HepG2 (cell line): ENCODE results near the gene HDGF. TPM values are rescaled to one million over a fixed set of nuclear protein-coding genes. Genes with fewer than 3 reads are reported as not detected.
A peak's percentile ranks its signal among the peaks of the same experiment; 100 is the strongest.

Experiments
- ARNTL ChIP-seq: sonication (generic); formaldehyde crosslinking; IDR thresholded peaks from 2 replicates; pipeline ENCODE4 v1.4.0; 2020; ENCODE audit warnings: mild to moderate bottlenecking, missing genetic modification reagents
- CREM ChIP-seq, 2 experiments: sonication (generic) in 1 of 2; formaldehyde crosslinking in 1 of 2; IDR thresholded peaks; 2 replicates each; pipeline versions ENCODE4 v1.4.0 to v1.6.1; 2016 to 2020; ENCODE audit warnings: antibody characterized with exemption in 1 of 2, mild to moderate bottlenecking in 1 of 2, missing genetic modification reagents in 1 of 2
- FOXA3 ChIP-seq: IDR thresholded peaks from 2 replicates; pipeline ENCODE4 v1.6.1; 2016; ENCODE audit warnings: missing genetic modification reagents, missing compliant biosample characterization
- GFI1 ChIP-seq: sonication (generic); formaldehyde crosslinking; IDR thresholded peaks from 2 replicates; pipeline ENCODE4 v1.5.0; 2020; ENCODE audit warnings: missing genetic modification reagents, mild to moderate bottlenecking, borderline replicate concordance
- IRF2 ChIP-seq: IDR thresholded peaks from 2 replicates; pipeline ENCODE4 v1.6.1; 2018; ENCODE audit warnings: missing genetic modification reagents, missing compliant biosample characterization
- KLF11 ChIP-seq: IDR thresholded peaks from 2 replicates; pipeline ENCODE4 v1.6.1; 2016; ENCODE audit warnings: missing compliant biosample characterization
- KLF6 ChIP-seq: IDR thresholded peaks from 2 replicates; pipeline ENCODE4 v1.8.0; 2016; ENCODE audit warnings: missing biosample characterization, missing genetic modification reagents
- NCOR1 ChIP-seq: fragments of 200-600 bp; sonication (generic); IDR thresholded peaks from 2 replicates; pipeline ENCODE4 v1.7.0; 2017; ENCODE audit warnings: antibody characterized with exemption, low read length, borderline replicate concordance
- REL ChIP-seq: sonication (generic); formaldehyde crosslinking; conservative IDR thresholded peaks from 2 replicates; pipeline ENCODE4 v1.8.0; 2022; ENCODE audit warnings: mild to moderate bottlenecking, missing genetic modification reagents, moderate library complexity
- SMAD9 ChIP-seq: sonication (generic); formaldehyde crosslinking; IDR thresholded peaks from 2 replicates; pipeline ENCODE4 v1.5.1; 2020; ENCODE audit warnings: mild to moderate bottlenecking, missing genetic modification reagents
- TBP ChIP-seq: sonication (generic); formaldehyde crosslinking; IDR thresholded peaks from 2 replicates; pipeline ENCODE4 v1.5.0; 2020; ENCODE audit warnings: missing genetic modification reagents
- TGIF2 ChIP-seq: IDR thresholded peaks from 2 replicates; pipeline ENCODE4 v1.6.1; 2016; ENCODE audit warnings: control low read depth, missing compliant biosample characterization
- YEATS2 ChIP-seq: sonication (generic); formaldehyde crosslinking; IDR thresholded peaks from 2 replicates; pipeline ENCODE4 v1.4.0; 2020; ENCODE audit warnings: missing genetic modification reagents, borderline replicate concordance
- ZEB1 ChIP-seq: IDR thresholded peaks from 2 replicates; pipeline ENCODE4 v1.6.1; 2012; ENCODE audit warnings: mild to moderate bottlenecking, low read depth, inconsistent platforms; ENCODE audit not compliant: insufficient replicate concordance
- ZNF138 ChIP-seq: sonication (generic); formaldehyde crosslinking; IDR thresholded peaks from 2 replicates; pipeline ENCODE4 v1.5.0; 2020; ENCODE audit warnings: mild to moderate bottlenecking, low read depth, missing genetic modification reagents
- ZNF331 ChIP-seq: sonication (generic); formaldehyde crosslinking; IDR thresholded peaks from 2 replicates; pipeline ENCODE4 v1.4.0; 2020; ENCODE audit warnings: missing genetic modification reagents
- ZNF790 ChIP-seq: sonication (generic); formaldehyde crosslinking; IDR thresholded peaks from 2 replicates; pipeline ENCODE4 v1.8.0; 2022; ENCODE audit warnings: missing genetic modification reagents, mild to moderate bottlenecking, borderline replicate concordance
- polyA plus RNA-seq, 8 experiments: library from polyadenylated mRNA; depleted of rRNA in 3 of 8; stranded (reverse) in 7 of 8; unstranded in 1 of 8; fragments of >200 nt; fragmentation: Illumina TruSeq in 4 of 8; extraction: Trizol in 4 of 8; gene quantifications; 2 replicates each; pipeline versions ENCODE4 v1.2.1 to v1.2.3, GENCODE V29; 2011 to 2016; ENCODE audit warnings: low read depth in 4 of 8, missing spikeins in 1 of 8, mixed read lengths in 1 of 8; ENCODE audit not compliant: insufficient read depth in 1 of 8
- total RNA-seq, 5 experiments: library from RNA; depleted of rRNA; stranded (reverse); fragments of >200 nt; fragmentation: Illumina TruSeq; extraction: Trizol; gene quantifications; 2 replicates each; pipeline ENCODE4 v1.2.3, GENCODE V29; 2016; ENCODE audit warnings: low read depth in 1 of 5
- TF ChIP-seq, protein P1 (sequence below): sonication (generic); formaldehyde crosslinking; IDR thresholded peaks from 2 replicates; pipeline ENCODE4 v1.5.0; 2020; ENCODE audit warnings: mild to moderate bottlenecking, missing genetic modification reagents, borderline replicate concordance
- TF ChIP-seq, protein P2 (sequence below): sonication (generic); formaldehyde crosslinking; IDR thresholded peaks from 2 replicates; pipeline ENCODE4 v1.5.0; 2020; ENCODE audit warnings: mild to moderate bottlenecking, missing genetic modification reagents

Gene HDGF
- total and polyA plus RNA-seq, 2 of the 13 experiments (the other 11 are each of a cell fraction or from before 2014, with no cell fraction given), result 156 to 196 TPM

DNA sequence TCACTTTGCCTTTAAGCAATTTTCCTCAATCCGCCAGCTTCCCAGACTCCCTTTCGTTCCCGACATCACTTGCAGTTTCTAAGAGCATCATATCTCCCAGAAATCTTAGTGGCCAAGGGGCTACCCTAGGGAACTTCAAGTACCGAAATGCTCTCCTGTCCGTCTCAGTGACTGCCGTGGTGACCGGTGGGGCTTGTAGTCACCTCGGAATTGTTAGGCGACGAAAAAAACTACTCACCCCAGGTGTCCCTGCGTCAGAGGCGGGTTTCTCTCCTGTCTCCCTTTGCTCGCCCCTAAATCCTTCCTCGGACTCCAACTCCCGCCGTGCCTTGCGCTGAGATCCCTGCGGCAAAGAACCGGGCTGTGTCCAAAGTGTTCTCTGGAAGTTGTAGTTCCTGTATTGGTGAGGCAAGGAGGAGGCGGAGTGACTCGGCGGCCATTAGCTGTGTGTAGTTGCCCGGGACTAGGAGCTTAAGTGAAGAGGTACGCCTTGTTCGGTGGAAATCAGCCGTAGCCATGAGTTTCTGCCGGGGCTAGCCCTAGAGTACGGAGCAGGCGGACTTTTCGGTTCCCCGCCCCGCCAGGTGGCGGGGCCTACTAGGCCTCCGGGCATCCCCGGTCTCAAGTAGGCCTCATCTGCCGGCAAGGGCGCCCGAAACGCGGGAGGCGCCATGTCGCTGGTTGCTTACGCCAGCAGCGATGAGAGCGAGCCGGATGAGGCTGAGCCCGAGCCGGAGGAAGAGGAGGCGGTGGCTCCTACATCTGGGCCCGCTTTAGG lies 15.8 kb upstream of the HDGF start, which contains the start of gene PRCC (continued):
- TF ChIP-seq, protein P1, sequence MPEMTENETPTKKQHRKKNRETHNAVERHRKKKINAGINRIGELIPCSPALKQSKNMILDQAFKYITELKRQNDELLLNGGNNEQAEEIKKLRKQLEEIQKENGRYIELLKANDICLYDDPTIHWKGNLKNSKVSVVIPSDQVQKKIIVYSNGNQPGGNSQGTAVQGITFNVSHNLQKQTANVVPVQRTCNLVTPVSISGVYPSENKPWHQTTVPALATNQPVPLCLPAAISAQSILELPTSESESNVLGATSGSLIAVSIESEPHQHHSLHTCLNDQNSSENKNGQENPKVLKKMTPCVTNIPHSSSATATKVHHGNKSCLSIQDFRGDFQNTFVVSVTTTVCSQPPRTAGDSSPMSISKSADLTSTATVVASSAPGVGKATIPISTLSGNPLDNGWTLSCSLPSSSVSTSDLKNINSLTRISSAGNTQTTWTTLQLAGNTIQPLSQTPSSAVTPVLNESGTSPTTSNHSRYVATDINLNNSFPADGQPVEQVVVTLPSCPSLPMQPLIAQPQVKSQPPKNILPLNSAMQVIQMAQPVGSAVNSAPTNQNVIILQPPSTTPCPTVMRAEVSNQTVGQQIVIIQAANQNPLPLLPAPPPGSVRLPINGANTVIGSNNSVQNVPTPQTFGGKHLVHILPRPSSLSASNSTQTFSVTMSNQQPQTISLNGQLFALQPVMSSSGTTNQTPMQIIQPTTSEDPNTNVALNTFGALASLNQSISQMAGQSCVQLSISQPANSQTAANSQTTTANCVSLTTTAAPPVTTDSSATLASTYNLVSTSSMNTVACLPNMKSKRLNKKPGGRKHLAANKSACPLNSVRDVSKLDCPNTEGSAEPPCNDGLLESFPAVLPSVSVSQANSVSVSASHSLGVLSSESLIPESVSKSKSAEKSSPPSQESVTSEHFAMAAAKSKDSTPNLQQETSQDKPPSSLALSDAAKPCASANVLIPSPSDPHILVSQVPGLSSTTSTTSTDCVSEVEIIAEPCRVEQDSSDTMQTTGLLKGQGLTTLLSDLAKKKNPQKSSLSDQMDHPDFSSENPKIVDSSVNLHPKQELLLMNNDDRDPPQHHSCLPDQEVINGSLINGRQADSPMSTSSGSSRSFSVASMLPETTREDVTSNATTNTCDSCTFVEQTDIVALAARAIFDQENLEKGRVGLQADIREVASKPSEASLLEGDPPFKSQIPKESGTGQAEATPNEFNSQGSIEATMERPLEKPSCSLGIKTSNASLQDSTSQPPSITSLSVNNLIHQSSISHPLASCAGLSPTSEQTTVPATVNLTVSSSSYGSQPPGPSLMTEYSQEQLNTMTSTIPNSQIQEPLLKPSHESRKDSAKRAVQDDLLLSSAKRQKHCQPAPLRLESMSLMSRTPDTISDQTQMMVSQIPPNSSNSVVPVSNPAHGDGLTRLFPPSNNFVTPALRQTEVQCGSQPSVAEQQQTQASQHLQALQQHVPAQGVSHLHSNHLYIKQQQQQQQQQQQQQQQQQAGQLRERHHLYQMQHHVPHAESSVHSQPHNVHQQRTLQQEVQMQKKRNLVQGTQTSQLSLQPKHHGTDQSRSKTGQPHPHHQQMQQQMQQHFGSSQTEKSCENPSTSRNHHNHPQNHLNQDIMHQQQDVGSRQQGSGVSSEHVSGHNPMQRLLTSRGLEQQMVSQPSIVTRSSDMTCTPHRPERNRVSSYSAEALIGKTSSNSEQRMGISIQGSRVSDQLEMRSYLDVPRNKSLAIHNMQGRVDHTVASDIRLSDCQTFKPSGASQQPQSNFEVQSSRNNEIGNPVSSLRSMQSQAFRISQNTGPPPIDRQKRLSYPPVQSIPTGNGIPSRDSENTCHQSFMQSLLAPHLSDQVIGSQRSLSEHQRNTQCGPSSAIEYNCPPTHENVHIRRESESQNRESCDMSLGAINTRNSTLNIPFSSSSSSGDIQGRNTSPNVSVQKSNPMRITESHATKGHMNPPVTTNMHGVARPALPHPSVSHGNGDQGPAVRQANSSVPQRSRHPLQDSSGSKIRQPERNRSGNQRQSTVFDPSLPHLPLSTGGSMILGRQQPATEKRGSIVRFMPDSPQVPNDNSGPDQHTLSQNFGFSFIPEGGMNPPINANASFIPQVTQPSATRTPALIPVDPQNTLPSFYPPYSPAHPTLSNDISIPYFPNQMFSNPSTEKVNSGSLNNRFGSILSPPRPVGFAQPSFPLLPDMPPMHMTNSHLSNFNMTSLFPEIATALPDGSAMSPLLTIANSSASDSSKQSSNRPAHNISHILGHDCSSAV (CRISPR knock-in tag), result 0 out of 2 replicates have a peak, but pooled peaks have one; percentile 66
- TF ChIP-seq ZNF138 (peak; percentile 26; the same call in 1 of the 2 replicates), GFI1 (peak; percentile 46; the same call in 1 of the 2 replicates), NCOR1 (peak; percentile 29; the same call in 1 of the 2 replicates), ZEB1 (no peak), SMAD9 (CRISPR knock-in tag) (no peak), TGIF2 (peak; percentile 13; the same call in 1 of the 2 replicates), ARNTL (CRISPR knock-in tag) (peak; percentile 50; the same call in 1 of the 2 replicates), YEATS2 (peak; percentile 85), ZNF790 (peak; percentile 22; the same call in 1 of the 2 replicates), KLF11 (CRISPR knock-in tag) (peak; percentile 37; the same call in 1 of the 2 replicates), REL (CRISPR knock-in tag) (no peak), IRF2 (CRISPR knock-in tag) (peak; percentile 98), ZNF331 (0 out of 2 replicates have a peak, but pooled peaks have one; percentile 4), CREM (IDR thresholded peaks at IDR 0.05) (peak; percentile 100), CREM (CRISPR knock-in tag; IDR thresholded peaks at IDR 0.05) (0 out of 2 replicates have a peak, but pooled peaks have one; percentile 21), KLF6 (CRISPR knock-in tag) (peak; percentile 89; the same call in 1 of the 2 replicates), FOXA3 (CRISPR knock-in tag) (peak; percentile 36; the same call in 1 of the 2 replicates), TBP (CRISPR knock-in tag) (peak; percentile 100)
- TF ChIP-seq, protein P2, sequence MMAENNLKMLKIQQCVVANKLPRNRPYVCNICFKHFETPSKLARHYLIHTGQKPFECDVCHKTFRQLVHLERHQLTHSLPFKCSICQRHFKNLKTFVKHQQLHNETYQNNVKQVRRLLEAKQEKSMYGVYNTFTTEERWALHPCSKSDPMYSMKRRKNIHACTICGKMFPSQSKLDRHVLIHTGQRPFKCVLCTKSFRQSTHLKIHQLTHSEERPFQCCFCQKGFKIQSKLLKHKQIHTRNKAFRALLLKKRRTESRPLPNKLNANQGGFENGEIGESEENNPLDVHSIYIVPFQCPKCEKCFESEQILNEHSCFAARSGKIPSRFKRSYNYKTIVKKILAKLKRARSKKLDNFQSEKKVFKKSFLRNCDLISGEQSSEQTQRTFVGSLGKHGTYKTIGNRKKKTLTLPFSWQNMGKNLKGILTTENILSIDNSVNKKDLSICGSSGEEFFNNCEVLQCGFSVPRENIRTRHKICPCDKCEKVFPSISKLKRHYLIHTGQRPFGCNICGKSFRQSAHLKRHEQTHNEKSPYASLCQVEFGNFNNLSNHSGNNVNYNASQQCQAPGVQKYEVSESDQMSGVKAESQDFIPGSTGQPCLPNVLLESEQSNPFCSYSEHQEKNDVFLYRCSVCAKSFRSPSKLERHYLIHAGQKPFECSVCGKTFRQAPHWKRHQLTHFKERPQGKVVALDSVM, result 0 out of 2 replicates have a peak, but pooled peaks have one; percentile 38
